Raji (cell line): Measurements from ENCODE around the gene SPCS3.
A peak's percentile ranks its signal among the peaks of the same experiment; 100 is the strongest.

Source experiments
- POLR2A ChIP-seq: IDR thresholded peaks from 2 replicates; pipeline ENCODE4 v1.6.1; 2011; ENCODE audit warnings: low read depth, low read length, control low read depth; ENCODE audit not compliant: insufficient read depth

SPCS3 gene

DNA sequence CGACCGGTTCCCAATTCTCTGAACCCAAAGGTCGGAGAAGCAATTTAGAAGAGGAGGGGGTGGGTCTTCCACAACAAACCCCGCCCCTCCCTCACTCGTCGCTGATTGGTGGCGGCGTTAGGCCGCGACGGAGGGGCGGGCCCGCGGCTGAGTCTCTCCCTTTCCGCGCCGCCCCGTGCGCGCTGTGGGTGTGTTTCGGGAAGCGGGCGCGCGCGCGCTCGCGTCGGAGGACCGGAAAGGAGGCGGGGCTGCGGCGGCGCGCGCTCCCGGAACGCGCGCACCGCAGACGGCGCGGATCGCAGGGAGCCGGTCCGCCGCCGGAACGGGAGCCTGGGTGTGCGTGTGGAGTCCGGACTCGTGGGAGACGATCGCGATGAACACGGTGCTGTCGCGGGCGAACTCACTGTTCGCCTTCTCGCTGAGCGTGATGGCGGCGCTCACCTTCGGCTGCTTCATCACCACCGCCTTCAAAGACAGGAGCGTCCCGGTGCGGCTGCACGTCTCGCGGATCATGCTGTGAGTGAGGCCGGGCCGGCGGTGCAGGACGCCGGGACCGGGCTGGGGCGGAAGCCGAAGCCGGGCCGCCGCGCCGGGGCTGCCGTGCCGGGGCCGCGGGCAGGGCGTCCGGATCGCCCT, at the start of gene SPCS3:
Gene SPCS3, plus strand, starts transcription at position 263 of the 636 bp plus-strand sequence. Its CDS starts 111 bp downstream, at position 374.
- TF ChIP-seq POLR2A, result peak; percentile 98

DNA sequence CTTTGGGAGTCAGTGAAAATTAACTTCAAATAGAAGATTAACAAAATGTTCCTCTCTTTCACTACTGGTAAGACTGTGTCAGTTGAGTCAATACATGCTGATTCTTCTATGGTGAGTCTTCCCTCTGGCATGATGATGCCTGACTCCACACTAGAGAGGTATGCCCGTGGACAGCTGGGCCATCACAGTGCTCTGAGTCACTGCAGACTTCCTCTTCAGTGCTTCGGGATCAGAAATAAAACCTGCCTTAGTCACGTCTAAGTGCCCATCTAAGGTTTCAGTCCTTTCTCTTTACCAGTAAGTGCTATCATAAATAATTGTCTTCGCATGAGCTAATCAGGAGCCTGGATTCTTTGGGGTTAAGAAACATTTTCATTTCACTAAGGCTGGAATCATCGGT, 49.1 kb upstream of the SPCS3 start:
- TF ChIP-seq POLR2A, result no peak

DNA sequence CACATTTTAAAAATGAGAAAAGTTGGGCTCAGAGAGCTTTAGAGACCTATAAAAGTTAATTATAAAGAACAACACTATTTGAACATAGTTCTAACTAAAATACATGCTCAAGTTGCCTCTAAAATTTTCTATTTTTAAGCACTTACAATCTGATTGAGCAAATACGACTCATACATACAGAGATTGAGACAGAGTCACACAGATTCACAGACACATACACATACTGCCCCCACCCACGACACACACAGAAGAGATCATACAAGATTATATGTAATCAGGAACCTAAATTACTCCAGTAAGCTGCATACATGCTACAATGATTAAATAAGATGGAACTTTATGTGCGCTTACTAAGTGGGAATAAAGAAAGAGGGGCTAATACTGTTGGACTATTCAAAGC, 48.0 kb upstream of the SPCS3 start:
- no peak for TF ChIP-seq POLR2A

DNA sequence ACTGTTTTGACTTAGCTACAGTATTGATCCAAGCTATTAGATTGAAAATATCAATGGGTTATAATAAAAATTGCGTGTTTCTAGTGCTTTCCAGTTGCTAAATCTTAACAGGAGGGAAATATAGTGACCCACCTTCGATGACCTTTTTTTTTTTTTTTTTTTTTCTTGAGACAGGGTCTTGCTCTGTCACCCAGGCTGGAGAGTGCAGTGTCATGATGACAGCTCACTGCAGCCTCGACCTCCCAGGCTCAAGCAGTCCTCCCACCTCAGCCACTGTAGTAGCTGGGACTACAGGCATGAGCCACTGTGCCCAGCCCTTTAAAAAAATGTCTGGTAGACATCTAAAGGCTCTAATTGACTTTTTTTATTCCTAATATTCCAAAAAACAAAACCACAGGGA, 47.0 kb upstream of the SPCS3 start:
- no peak for TF ChIP-seq POLR2A

DNA sequence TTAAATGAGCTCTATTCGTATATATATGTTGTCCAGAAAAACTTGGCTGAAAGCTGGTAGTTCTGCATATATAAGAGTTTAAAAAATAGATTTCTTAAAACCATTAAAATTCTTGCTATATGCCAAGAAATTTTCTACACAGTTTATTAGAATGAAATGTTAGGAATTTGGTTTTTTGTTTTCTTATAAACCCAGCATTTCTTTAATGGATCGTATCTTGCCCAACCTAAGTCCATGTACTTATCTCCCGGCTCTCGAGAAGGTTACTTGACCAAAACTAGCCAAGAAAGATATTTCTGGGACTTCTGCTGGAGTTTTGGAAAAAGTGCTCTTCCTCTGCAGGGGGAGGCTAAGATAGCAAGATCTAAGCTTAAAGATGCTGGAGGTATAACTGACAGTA, 46.0 kb upstream of the SPCS3 start:
- no peak for TF ChIP-seq POLR2A

DNA sequence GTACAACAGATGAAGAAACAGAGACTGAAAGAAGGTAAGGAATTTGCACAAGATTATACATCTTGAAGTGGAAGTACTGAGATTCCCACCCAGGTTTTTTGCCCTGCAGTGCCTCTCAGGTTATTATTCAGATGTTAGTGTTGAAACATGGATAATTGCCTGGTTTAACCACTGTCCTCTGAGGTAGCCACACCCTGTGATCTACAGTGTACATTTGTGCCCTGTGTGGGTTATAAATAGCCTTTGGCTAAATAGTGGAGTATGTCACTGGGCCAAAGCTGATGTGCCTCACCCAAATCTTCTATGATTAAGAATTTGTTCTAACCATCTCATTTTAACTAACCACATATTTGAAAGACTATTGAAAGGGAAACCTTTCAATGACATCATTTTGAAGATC, 45.3 kb upstream of the SPCS3 start:
- TF ChIP-seq POLR2A, result no peak

DNA sequence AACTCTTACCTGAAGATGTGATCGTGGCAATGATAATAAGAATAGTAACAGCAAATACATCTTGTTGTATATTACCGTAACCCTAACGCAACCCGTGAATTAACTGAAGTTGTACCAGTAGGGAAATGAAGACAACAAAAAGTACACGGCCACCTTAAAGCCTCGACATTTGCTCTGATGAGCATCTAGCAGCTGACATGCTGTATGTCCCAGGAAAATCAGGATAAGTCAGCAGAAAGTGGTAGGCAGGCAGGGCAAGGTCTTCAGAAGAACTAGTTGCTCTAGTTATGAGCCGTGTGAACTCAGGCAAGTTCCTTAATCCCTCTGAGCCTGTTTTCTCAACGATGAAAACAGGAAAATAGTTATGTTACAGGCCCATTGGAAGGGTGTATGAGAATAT, 43.1 kb upstream of the SPCS3 start:
- TF ChIP-seq POLR2A, result no peak

DNA sequence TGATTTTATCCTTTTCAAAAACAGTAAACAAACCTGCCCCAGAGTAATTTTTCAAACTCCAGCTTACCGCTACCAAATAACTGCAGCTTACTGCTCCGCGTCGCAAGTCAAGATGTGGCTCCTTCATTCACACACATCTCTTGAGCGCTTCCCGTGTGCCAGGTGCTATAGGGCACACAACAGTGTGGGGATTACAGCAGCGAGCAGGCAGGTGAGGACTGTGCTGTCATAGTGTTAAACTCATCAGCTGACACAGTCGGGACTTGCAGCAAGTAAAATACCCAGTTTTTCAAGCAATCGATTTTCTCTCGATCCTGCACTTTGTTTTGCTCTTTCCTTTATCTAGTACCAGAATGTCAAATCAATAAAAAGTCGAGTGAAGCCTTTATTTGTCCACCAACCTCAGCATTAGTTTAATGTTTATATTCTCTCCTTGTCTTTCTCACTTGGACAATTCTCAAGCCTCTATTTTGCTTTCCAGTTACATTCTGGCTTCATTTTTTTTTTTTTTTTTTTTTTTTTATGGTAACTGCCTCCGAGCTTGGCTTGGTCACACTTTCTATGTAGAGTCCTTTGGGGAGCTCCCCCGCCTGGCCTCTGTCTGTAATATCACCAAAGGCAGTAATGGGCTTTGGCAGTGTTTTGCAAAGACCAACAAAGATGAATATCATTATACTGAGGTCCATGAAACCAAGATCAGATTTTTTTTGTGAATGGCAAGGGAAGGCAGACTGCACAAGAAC, 42.4 kb upstream of the SPCS3 start:
- no peak for TF ChIP-seq POLR2A

DNA sequence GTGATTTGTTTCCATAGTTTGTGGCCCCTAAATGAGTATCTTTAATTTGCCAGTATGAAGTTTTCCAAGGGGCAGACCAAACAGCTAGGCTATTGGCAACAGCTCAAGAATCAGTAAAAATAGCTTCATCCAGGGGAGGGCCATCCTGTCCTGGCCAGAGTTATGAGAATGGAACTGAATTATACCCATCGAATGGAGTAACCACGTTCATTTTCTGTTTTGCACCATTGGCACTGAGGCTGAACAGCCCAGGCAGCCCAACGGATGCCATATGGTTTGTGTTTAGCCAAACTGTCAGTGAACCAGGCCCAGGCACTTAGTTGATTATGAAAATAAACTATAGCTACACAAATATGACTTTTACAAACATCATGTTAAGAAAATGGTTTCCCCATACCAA, 33.0 kb upstream of the SPCS3 start:
- TF ChIP-seq POLR2A, result no peak

DNA sequence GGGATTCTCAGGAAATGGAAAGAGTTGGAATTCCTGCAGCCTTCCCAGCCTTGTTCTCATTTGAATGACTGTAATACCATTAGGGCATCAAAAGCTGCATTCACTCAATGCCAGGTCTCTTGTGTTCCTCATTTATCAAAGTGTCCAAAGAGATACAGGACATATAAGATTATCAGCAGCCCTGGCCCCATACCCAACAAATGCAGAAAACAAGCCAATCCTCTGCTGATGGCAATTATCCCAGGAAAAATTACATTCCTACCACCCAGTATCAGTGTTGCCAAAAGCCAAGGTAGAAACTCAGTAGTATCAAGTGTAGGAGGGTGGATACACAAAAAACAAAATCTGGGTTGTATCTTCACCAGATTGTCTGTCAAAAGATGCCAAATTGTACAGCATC, 32.2 kb upstream of the SPCS3 start:
- TF ChIP-seq POLR2A, result no peak

DNA sequence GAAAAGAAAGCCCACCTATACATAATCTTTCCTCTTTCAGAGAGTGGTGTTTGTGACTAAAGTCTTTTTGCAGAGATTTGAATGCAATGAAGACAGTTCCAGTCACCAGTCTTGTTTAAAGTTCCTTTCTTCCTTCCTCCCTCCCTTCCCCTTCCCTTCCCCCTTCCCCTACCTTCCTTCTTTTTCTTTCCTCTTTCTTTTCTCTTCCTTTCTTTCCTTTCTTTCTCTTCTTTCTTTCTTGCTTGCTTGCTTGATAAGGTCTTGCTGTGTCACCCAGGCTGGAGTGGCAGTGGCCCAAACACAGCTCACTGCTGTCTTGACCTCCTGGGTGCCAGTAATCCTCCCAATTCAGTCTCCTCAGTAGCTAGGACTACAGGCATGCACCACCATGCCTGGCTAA, 31.7 kb upstream of the SPCS3 start:
- no peak for TF ChIP-seq POLR2A

DNA sequence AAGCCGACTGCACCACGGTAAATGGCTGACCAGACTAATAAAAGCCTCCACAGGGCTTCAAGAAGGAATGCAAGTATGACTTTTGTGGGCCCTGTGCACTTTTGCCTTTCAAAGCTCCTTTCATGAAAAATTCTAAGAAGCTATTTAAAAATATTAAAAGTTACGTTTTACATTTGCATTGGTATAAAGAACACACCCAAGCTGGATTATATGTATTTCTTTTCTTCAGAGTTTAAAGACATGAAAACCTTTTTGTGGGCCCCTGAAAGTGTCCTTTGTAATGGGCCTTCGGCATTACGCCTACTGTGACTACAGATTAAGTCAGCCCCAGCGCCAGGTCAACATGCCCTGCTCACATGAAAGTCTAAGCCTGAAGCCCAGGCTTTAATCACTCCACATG, 30.2 kb upstream of the SPCS3 start:
- TF ChIP-seq POLR2A, result no peak

DNA sequence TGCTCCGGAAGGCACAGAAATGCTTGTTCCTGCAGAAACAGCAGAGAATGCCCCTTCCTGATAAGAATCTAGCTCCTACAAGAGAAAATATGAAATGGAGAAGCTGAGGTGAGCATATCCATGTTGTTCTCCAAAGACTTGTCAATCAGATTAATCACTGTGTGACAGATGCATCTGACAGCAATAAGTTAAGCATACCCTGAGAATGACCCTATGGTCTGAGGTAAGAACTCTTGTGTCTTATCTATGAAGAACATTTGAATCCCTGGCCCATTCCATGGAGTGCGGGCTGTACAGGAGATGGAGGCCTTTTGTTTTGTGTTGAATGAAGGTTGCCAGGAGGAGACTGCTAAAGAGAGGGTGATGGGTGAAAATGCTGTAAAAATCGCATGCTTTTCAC, 29.2 kb upstream of the SPCS3 start:
- TF ChIP-seq POLR2A, result no peak

DNA sequence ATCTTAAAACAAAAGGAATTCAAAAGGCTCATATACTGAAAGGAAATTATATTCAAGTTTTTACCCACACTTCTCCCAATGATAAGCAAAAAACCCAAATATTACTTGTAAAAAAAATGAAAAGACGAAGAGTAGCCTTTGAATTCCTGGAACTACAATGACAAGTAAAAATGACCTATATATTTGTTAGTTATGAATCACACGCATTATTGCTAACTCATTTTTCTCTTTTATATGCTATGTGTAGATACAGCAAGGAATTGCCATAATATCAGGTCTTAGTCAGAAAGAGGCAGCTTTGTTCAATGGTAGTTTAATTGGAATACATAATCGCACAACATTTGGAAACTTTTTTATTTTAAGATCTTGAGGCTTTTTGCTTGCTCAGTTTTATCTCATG, 28.0 kb upstream of the SPCS3 start:
- no peak for TF ChIP-seq POLR2A

DNA sequence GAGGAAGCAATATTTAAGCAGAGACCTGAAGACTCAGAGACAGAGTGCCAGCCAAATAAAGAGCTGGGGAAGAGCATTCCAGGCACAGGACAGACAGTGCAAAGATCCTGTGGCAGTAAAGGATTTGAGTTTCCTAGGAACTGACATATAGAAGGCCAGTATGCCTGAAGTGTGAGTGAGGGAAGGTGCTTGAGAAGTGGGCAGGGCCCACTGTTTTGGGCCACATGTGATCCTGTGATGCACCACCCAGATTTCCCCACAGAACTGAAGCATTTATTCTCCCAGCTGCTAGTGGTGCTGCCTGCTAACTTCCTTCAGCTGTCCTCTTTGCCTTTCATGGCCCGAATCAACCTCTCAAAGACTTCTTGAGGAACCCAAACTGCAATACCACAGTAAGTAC, 26.8 kb upstream of the SPCS3 start:
- TF ChIP-seq POLR2A, result no peak

DNA sequence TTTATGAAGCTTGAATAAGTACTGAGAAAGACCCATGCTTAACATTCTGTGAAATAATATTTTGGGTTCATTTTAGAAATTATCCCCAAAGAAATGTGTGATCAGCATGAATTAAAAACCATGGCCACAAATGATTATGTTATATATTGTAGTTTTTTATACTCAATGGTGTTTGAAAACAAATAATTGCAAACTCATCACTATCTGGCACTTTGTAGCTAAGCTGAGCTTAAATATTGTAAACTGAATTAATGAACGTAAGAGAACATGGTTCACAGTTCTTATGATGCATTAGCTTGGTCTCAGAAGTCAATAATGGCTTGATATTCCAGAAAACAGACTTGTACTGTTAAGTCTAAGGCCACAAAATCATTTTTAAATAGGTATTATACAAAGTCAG, 26.1 kb upstream of the SPCS3 start:
- no peak for TF ChIP-seq POLR2A

DNA sequence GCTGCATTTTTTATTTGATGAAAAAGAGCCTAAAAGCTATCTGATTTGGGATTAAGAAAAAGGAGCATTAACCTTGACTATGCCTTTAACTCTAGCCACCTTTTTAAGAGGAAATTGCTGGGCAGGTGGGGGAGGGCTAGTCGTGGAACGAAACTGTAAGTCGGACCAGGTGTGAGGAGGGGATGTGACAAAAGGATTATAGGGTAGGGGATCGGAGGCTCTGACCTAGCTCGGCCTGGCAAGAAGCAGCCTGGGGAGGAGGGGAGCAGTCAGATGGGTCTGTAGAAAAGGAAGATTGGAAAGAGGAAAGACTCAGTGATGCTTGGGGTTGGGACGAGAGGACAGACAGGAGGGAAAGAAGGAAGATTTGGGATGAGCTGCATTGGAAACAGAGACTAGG, 21.1 kb upstream of the SPCS3 start:
- no peak for TF ChIP-seq POLR2A
